GM18526 (cell line): ENCODE measurements around the gene MGRN1.

Experiments
- POLR2A ChIP-seq: IDR thresholded peaks from 3 replicates; pipeline ENCODE4 v1.6.1; 2011; ENCODE audit not compliant: insufficient read length; ENCODE audit errors: extremely low read depth

MGRN1 gene

GRCh38 chr16:4633910-4634635 lies 9.4 kb downstream of the MGRN1 start:
- TF ChIP-seq POLR2A = no peak

GRCh38 chr16:4634768-4635167 lies 10.1 kb downstream of the MGRN1 start:
- TF ChIP-seq POLR2A = no peak

GRCh38 chr16:4636196-4636595 lies 11.6 kb downstream of the MGRN1 start:
- no peak for TF ChIP-seq POLR2A

GRCh38 chr16:4637501-4638166 lies 13.0 kb downstream of the MGRN1 start:
- no peak for TF ChIP-seq POLR2A

GRCh38 chr16:4639899-4640509 lies 15.4 kb downstream of the MGRN1 start:
- TF ChIP-seq POLR2A = no peak

- TF ChIP-seq POLR2A = no peak
Observed at GRCh38 chr16:4640572-4641305, 16.1 kb downstream of the MGRN1 start.

- TF ChIP-seq POLR2A = no peak
Observed at GRCh38 chr16:4641306-4641687, 16.7 kb downstream of the MGRN1 start.

GRCh38 chr16:4641895-4642294 lies 17.3 kb downstream of the MGRN1 start:
- TF ChIP-seq POLR2A = no peak

- TF ChIP-seq POLR2A = no peak
Observed at GRCh38 chr16:4646773-4647643, 22.4 kb downstream of the MGRN1 start.

- no peak for TF ChIP-seq POLR2A
Observed at GRCh38 chr16:4647644-4647980, 23.0 kb downstream of the MGRN1 start.

- TF ChIP-seq POLR2A = no peak
Observed at GRCh38 chr16:4648917-4649316, 24.3 kb downstream of the MGRN1 start.

GRCh38 chr16:4649744-4650442 lies 25.3 kb downstream of the MGRN1 start:
- TF ChIP-seq POLR2A = no peak

GRCh38 chr16:4651827-4652226 lies 27.2 kb downstream of the MGRN1 start:
- TF ChIP-seq POLR2A = no peak

- no peak for TF ChIP-seq POLR2A
Observed at GRCh38 chr16:4652561-4652960, 27.9 kb downstream of the MGRN1 start.
